SHP77 (cell line): ENCODE results near the gene NUP210L.
A peak's percentile ranks its signal among the peaks of the same experiment; 100 is the strongest.
"Not testable (repeated sequence)": the region's sequence is repeated elsewhere in the genome, so short reads cannot be mapped to it uniquely, and the experiment has no call there.

Experiments used
- DNase-seq, 2 experiments: peaks; one replicate each; lab custom pipeline; 2025; lab: John Stamatoyannopoulos, UW

NUP210L gene

GRCh38 chr1:153991806-153992205, 163.1 kb downstream of the NUP210L start:
- DNase-seq, result no peak

GRCh38 chr1:153991151-153991630, 163.7 kb downstream of the NUP210L start:
- DNase-seq, result no peak

- DNase-seq, result peak; percentile 99 to 100
These were observed 164.3 kb downstream of the NUP210L start, which contains the start of gene RPS27 for GRCh38 chr1:153990468-153991150. Gene RPS27, plus strand, starts transcription at chr1:153990762. Its CDS starts 35 bp downstream, at chr1:153990797.

GRCh38 chr1:153987621-153988020, 167.3 kb downstream of the NUP210L start:
- no peak for DNase-seq

GRCh38 chr1:153985941-153986761, 168.7 kb downstream of the NUP210L start, which contains the start of gene RAB13:
Gene RAB13, minus strand, starts transcription at chr1:153986339. Its CDS starts 103 bp downstream, at chr1:153986236.
- peak; percentile 90 to 94 for DNase-seq

DNA sequence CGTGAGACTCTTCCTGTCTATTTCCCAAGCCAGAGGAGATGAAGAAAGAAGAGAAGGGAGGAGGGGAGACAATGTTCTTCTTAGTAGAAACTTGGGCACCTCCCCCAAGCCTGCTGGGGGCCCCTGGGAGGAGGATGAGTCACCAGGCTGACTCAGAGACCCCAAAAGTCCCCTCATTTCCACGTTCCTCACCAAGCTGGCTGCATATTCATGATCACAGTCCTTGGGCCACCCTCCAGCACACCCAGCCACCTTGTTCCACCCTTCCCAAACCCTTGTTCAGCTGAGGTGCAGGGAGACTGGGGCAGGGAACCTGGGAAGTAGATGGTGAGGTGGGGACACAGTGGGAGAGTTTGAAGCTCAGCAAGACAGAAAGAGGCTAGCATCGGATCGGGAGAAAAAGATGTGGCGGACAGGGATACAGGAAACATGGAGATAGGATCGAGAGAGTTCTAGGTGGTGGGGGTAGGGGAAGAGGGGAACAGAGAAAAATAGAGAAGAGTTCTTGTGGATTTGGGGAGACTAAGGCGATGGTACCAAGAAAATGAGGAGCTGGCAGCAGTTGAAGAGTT, 169.4 kb downstream of the NUP210L start:
- no peak for DNase-seq

DNA sequence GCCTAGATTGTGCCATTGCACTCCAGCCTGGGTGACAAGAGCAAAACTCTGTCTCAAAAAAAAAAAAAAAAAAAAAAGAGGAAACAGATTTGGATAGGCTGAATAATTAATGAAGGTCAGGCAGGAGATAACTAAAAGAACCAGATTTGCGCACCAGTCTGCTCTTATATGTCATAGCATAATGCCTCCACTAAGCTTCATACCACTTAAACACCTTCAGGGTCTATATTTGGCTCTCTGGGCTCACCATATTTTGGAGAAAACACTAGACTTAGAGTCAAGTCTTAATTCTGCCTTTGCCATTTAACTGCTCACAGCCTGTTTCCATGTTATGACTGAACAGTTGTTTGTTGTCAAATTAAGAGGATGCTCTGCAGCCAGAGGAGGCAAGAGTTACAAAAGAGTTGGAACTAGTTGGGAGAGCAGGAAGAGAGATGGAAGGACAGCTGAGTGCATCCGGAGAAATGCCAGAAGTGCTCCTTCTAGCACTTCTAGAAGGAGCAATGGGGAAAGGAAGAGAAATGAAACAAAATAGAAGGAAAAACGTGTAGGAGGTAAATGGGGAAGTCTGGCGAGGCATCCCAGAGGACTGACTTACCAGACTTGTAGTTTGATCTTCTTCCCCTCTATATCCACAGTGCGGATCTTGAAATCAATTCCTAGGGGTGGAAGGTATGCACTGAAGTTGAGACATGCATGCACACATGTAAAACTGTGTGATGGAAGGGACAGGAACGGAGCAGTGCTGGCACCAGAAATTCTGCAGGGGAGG, 170.6 kb downstream of the NUP210L start:
- no peak for DNase-seq

DNA sequence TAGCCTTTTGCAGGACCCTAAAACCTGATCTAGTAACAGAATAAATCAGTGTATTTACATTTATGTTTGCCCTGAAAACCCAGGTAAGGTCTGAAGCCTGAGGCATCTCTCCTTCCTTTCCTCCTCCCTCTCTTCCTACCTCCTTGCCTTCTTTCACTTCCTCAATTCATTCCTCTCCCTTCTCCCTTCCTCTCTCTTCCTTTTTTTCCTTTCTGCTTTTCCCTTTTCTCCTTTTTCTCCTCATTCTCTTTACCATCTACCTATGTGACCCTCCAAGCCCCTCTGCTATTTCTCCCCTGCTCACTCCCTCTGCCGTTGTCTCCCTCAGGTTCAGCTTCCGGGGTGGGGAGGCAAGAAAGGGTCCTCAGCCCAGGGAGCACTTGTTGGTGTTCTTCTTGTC, 173.1 kb downstream of the NUP210L start:
- not testable (repeated sequence) for DNase-seq

GRCh38 chr1:153979091-153979490, 175.8 kb downstream of the NUP210L start:
- DNase-seq, result not testable (repeated sequence)

GRCh38 chr1:153978274-153978909, 176.5 kb downstream of the NUP210L start:
- DNase-seq, result no peak

DNA sequence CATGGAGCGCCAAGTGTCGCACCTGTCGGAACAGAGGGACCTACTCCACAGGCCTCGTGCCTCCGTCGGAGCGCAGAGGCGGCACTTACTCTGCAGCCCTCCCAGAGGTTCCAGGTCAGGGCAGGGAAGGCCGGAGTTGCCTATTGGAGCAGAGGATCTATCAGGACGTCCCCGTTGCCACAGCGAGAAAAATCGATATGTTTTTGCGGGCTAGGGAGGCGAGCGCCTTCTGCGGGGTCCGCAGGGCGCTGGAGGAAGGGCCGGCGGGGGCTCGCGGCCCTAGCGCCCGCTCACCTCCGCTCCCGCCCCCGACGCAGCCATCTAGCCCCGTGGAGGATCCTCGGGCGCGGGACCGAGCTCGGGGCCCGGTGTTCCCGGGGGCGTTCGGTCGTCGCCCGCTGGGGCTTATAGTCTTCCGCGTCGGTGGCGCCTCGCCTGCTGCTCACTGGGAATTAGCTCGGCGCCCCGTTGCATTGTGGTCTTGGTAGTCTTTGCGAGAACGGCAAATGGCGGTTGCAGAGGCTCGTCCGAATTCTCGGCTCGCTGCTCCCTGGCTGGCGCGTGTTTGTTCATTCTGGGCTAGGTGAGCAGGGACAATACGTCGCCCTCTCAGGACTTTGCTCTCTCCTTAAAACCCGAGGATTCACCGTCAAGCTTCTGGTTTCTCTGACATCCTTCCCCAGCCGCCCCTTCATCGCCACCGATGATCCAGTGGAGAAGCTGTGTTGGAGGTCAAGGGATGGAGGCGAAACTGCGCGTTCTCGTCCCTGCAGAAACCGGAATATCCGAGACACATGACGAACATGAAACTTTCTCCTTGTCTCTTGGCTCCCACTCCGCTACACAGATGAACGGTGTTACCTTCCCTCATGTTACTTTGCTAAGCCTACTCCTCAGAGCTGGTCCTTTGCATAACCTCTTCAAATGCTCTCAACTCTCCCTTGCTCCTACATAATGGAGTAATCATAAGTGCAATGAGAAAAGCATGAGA, 177.3 kb downstream of the NUP210L start, which contains the start of gene JTB:
JTB (minus strand) TSS at position 425 of the 991 bp plus-strand sequence; CDS start at position 3, 422 bp downstream.
- DNase-seq, result peak; percentile 93 to 98

GRCh38 chr1:153976819-153977249, 178.0 kb downstream of the NUP210L start:
- no peak for DNase-seq

- no peak for DNase-seq
These were observed 181.3 kb downstream of the NUP210L start for GRCh38 chr1:153973525-153973924.

GRCh38 chr1:153973071-153973470, 181.8 kb downstream of the NUP210L start:
- DNase-seq, result no peak

DNA sequence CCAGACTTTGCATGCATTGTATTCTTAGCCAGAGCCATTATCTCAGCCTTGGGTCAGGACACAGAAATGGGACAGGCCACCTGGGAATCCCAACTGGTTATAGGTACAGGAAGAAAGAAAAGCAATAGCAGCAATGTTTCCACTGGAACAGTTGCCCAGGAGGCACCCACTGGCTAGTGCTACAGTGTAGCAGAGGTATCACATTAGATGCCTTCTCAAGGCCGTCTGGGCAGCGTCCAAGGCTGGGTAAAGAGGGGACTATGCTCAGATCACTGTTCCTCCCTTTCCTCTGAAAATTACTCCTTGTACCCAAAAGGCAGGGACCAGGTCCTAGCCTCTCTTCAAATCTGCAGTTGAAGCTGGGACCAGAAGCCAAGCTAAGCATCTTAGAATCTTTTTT, 184.5 kb downstream of the NUP210L start:
- DNase-seq, result no peak

- DNase-seq, result no peak
These were observed 185.9 kb downstream of the NUP210L start for GRCh38 chr1:153968972-153969371.

- DNase-seq, result no peak
These were observed 186.5 kb downstream of the NUP210L start for GRCh38 chr1:153968408-153968807.

GRCh38 chr1:153968000-153968363, 186.9 kb downstream of the NUP210L start:
- peak in 1 of 2 experiments; percentile 47 for DNase-seq

DNA sequence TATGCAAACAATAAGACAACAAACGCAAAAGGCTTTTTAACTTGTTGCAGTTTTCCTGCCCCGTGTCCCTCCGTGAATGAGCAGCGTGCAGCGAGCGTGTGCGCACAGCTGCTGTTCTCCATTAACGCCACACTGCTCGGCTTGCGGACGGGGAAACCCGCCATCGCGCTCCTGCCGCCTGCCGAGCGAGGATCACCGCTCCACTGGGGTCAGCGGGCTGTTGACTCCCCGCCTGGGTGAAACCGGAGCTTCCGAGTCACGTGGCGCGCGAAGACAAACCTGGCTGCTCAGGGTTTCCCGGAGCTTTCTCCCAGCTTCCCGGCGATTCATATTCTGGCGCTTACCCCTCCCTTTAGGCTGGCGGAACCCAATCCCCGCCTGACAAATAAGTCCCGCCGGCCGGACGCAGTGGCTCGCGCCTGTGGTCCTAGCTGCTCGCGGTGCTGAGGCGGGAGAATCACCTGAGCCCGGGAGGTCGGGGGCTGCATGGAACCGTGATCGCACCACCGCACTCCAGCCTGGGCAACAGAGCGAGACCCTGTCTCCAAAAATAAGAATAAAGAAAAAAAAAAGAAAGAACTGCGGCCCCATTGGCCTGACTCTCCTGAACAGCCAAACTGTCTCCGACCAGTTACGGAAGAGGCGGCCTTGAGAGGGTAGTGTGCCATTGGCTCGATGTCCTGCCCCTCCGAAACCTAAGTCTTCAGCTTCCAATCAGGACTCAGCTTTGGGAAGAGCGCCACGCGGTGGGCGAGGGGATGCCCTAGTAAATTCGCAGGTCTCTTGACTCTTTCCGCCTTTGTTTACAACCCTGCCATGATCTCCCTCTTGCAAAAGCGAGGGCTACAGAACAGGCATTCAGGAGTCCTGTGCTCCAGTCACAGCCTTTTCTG, 187.5 kb downstream of the NUP210L start, which contains the start of gene CREB3L4:
CREB3L4 (plus strand) TSS at position 796 of the 893 bp plus-strand sequence. CDS start 624 bp downstream, outside the sequence.
- peak; percentile 99 for DNase-seq
